CD8-positive, alpha-beta memory T cell (primary cell): ENCODE measurements around the gene THBD. TPM values are rescaled to one million over a fixed set of nuclear protein-coding genes. Genes with fewer than 3 reads are reported as not detected.

Experiments
- CTCF ChIA-PET: fragments of 350-600 bp; sonication (Branson Sonifier 250); formaldehyde crosslinking; loops from one replicate; lab custom pipeline; 2021; ENCODE audit warnings: antibody characterized with exemption; lab: Charles Lee
- POLR2A ChIA-PET: fragments of 350-600 bp; sonication (Branson Sonifier 250); formaldehyde crosslinking; loops from one replicate; lab custom pipeline; 2021; ENCODE audit warnings: antibody characterized with exemption; lab: Charles Lee
- DNase-seq, 5 donors: peaks; one replicate each; pipeline versions ENCODE4 v3.0.0 to v3.0.0-alpha.2; 2020 to 2022; ENCODE audit warnings: mixed read lengths in 1 of 5
- H3K27ac ChIP-seq: one replicate; pipeline ENCODE4 v1.7.0; 2013; ENCODE audit warnings: low read depth, mild to moderate bottlenecking, low read length, moderate library complexity
- H3K27me3 ChIP-seq: 2 replicates; pipeline ENCODE4 v1.7.0; 2013; ENCODE audit warnings: low read length, mild to moderate bottlenecking; ENCODE audit not compliant: insufficient read depth, poor library complexity, severe bottlenecking
- H3K36me3 ChIP-seq: 2 replicates; pipeline ENCODE4 v1.7.0; 2013; ENCODE audit warnings: mild to moderate bottlenecking, low read length, moderate library complexity; ENCODE audit not compliant: insufficient read depth
- H3K4me1 ChIP-seq: 2 replicates; pipeline ENCODE4 v1.7.0; 2013; ENCODE audit warnings: mild to moderate bottlenecking, low read length, moderate library complexity; ENCODE audit not compliant: insufficient read depth
- H3K4me3 ChIP-seq: 2 replicates; pipeline ENCODE4 v1.7.0; 2013; ENCODE audit warnings: mild to moderate bottlenecking, low read length
- H3K9me3 ChIP-seq: 2 replicates; pipeline ENCODE4 v1.7.0; 2013; ENCODE audit warnings: mild to moderate bottlenecking, low read length
- H3K27ac Mint-ChIP-seq, 8 donors: one replicate each; pipeline ENCODE4 v1.8.0; 2020 to 2021; ENCODE audit warnings: mixed read lengths in 8 of 8, mild to moderate bottlenecking in 6 of 8, inconsistent platforms in 3 of 8, moderate library complexity in 3 of 8
- H3K27me3 Mint-ChIP-seq, 2 donors: one replicate each; pipeline ENCODE4 v1.8.0; 2020 to 2021; ENCODE audit warnings: mixed read lengths in 2 of 2, mild to moderate bottlenecking in 1 of 2, moderate library complexity in 1 of 2
- H3K36me3 Mint-ChIP-seq, 3 donors: one replicate each; pipeline ENCODE4 v1.8.0; 2020 to 2021; ENCODE audit warnings: mixed read lengths in 3 of 3, inconsistent platforms in 1 of 3, mild to moderate bottlenecking in 1 of 3
- H3K4me1 Mint-ChIP-seq, 3 donors: one replicate each; pipeline ENCODE4 v1.8.0; 2020 to 2021; ENCODE audit warnings: mixed read lengths in 3 of 3, inconsistent platforms in 1 of 3, mild to moderate bottlenecking in 1 of 3
- H3K4me3 Mint-ChIP-seq, 7 donors: one replicate each; pipeline ENCODE4 v1.8.0; 2020 to 2021; ENCODE audit warnings: mixed read lengths in 7 of 7, mild to moderate bottlenecking in 6 of 7, moderate library complexity in 4 of 7, inconsistent platforms in 2 of 7
- H3K9me3 Mint-ChIP-seq, 5 donors: one replicate each; pipeline ENCODE4 v1.8.0; 2020 to 2022; ENCODE audit warnings: mixed read lengths in 5 of 5, mild to moderate bottlenecking in 3 of 5, moderate library complexity in 2 of 5, inconsistent platforms in 1 of 5
- polyA plus RNA-seq: library from polyadenylated mRNA; unstranded; fragments of 300-500 nt; fragmentation: Illumina TruSeq; gene quantifications from one replicate; pipeline ENCODE4 v1.2.3, GENCODE V29; 2021
- total RNA-seq, 2 experiments: library from RNA; stranded (reverse); gene quantifications; one replicate each; pipeline ENCODE4 v1.2.3, GENCODE V29; 2021

Gene THBD
- total and polyA plus RNA-seq, 3 experiments from 2014 or later = 0.13 to 0.31 TPM; not detected in 1

GRCh38 chr20:23062632-23063031 lies 13.2 kb upstream of the THBD start:
- no peak overlapping the region for H3K27ac Mint-ChIP-seq
- no peaks in the 10 kb centered on the region for H3K36me3 Mint-ChIP-seq
- no peaks in the 10 kb centered on the region for H3K4me1 Mint-ChIP-seq
- no peaks in the 10 kb centered on the region for H3K4me1 ChIP-seq
- H3K9me3 ChIP-seq = no peaks in the 10 kb centered on the region
- ChIA-PET POLR2A (no interaction called here), CTCF (no interaction called here)
- no peak for DNase-seq
- peaks cover 0 to 6% of the 10 kb centered on the region in 2 donors for H3K27me3 Mint-ChIP-seq
- H3K9me3 Mint-ChIP-seq = peaks cover 0 to 2% (median 0%) of the 10 kb centered on the region in 5 donors
- no peaks in the 10 kb centered on the region for H3K36me3 ChIP-seq
- no peaks in the 10 kb centered on the region for H3K27me3 ChIP-seq
- H3K4me3 ChIP-seq = no peak overlapping the region
- no peak overlapping the region for H3K4me3 Mint-ChIP-seq
- H3K27ac ChIP-seq = no peak overlapping the region

DNA sequence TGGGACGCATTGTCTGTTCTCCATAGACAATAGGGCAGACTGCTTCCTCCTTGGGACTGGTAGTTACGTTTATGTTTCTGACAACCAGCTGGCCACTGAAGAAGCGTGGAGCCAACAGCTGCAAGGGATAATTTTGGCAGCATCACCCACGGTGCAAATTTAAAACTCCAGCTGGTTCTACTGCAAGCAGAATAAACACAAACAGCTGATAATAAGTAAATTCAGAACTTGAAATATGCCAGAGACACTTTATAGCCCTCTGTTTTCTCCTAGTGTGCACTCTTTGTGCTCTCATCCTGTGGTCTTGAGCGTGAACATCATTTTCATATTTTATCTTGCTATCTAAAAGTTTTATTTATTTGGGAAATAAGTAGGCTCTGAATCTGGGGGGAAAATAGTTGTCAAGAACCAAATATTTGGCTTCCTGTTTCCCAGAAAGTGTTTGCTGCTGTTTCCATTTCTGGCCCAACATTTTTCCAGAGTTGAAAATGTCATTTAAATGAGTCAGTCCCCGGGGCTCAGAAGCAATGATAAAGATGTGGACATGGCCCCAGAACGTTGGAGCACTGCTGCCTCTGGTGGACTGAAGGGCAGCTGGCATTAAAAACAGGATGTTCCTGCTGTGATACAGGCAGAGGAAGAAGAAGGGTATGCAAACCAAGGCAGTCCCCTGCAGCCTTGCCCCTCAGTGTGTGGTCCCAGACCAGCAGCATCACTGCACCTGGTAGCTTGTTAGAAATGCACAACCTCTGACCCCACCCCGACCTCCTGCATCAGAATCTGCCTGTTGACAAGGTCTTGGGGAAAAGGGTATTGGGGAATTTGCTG lies 12.5 kb upstream of the THBD start:
- H3K9me3 Mint-ChIP-seq = peaks cover 0 to 5% (median 0%) of the 10 kb centered on the region in 5 donors
- no peaks in the 10 kb centered on the region for H3K27me3 ChIP-seq
- CTCF ChIA-PET = no interaction called here
- H3K27ac Mint-ChIP-seq = no peak overlapping the region
- no peak overlapping the region for H3K4me3 Mint-ChIP-seq
- no peak overlapping the region for H3K27ac ChIP-seq
- no peaks in the 10 kb centered on the region for H3K36me3 ChIP-seq
- H3K4me1 Mint-ChIP-seq = no peaks in the 10 kb centered on the region
- H3K9me3 ChIP-seq = no peaks in the 10 kb centered on the region
- DNase-seq = no peak
- H3K4me1 ChIP-seq = no peaks in the 10 kb centered on the region
- H3K36me3 Mint-ChIP-seq = no peaks in the 10 kb centered on the region
- no peak overlapping the region for H3K4me3 ChIP-seq
- peaks cover 0 to 4% of the 10 kb centered on the region in 2 donors for H3K27me3 Mint-ChIP-seq
- POLR2A ChIA-PET = no interaction called here

DNA sequence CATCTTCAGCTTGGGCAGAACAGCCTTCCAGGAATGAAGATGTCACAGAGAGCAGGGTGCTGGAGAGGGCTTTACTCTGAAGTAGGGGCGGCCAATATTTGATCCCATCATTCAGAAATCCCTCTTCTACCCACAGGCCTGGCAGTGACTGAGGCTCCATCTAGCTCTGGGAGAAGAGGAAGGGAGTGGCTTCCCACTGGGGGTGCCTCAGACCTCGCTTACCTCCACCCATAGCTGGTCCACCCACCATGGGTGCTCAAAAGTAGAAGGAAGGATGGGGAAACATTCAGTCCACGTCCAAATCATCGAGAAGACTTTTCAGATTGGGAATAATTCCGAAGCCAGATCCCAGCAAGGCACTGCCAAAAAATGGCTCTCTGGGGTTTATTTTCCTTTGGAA lies 11.8 kb upstream of the THBD start:
- Mint-ChIP-seq H3K4me3 (no peak overlapping the region), H3K27ac (no peak overlapping the region), H3K4me1 (no peaks in the 10 kb centered on the region), H3K36me3 (no peaks in the 10 kb centered on the region), H3K27me3 (no peaks in the 10 kb centered on the region), H3K9me3 (peaks cover 0 to 5% (median 0%) of the 10 kb centered on the region in 5 donors)
- no peaks in the 10 kb centered on the region for H3K9me3 ChIP-seq
- H3K36me3 ChIP-seq = no peaks in the 10 kb centered on the region
- H3K27me3 ChIP-seq = no peaks in the 10 kb centered on the region
- no peak overlapping the region for H3K27ac ChIP-seq
- POLR2A ChIA-PET = no interaction called here
- DNase-seq = no peak
- H3K4me1 ChIP-seq = no peaks in the 10 kb centered on the region
- no peak overlapping the region for H3K4me3 ChIP-seq
- CTCF ChIA-PET = no interaction called here

DNA sequence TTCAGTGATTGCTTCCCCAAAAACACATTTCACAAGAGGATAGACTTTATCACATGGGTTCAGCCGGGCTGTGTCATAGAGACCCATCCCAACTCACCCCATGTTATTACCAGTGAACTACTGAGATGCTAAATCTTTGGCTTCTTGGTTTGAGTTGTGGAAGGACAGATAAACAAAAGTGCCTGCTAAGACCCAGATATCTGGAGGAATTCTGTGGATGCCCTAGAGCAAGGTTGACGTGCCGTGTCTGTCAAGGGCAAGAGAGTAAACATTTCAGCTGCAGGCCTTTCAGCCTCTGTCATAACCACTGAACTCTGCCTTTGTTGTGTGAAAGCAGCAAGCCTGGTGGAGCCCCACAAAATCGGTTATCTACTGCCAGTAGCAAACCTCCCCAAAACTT lies 11.2 kb upstream of the THBD start:
- no peaks in the 10 kb centered on the region for H3K4me1 Mint-ChIP-seq
- DNase-seq = no peak
- Histone ChIP-seq H3K36me3 (no peaks in the 10 kb centered on the region), H3K9me3 (no peaks in the 10 kb centered on the region), H3K27ac (no peak overlapping the region), H3K27me3 (no peaks in the 10 kb centered on the region), H3K4me3 (no peak overlapping the region), H3K4me1 (no peaks in the 10 kb centered on the region)
- H3K9me3 Mint-ChIP-seq = peaks cover 0 to 7% (median 0%) of the 10 kb centered on the region in 5 donors
- H3K4me3 Mint-ChIP-seq = no peak overlapping the region
- no peaks in the 10 kb centered on the region for H3K36me3 Mint-ChIP-seq
- ChIA-PET CTCF (no interaction called here), POLR2A (no interaction called here)
- no peaks in the 10 kb centered on the region for H3K27me3 Mint-ChIP-seq
- no peak overlapping the region for H3K27ac Mint-ChIP-seq

GRCh38 chr20:23059846-23060245 lies 10.4 kb upstream of the THBD start:
- no peak overlapping the region for H3K4me3 Mint-ChIP-seq
- Histone ChIP-seq H3K4me1 (no peaks in the 10 kb centered on the region), H3K4me3 (no peak overlapping the region), H3K27ac (no peak overlapping the region), H3K9me3 (no peaks in the 10 kb centered on the region), H3K27me3 (no peaks in the 10 kb centered on the region), H3K36me3 (no peaks in the 10 kb centered on the region)
- peaks cover 0 to 1% of the 10 kb centered on the region in 2 donors for H3K27me3 Mint-ChIP-seq
- H3K27ac Mint-ChIP-seq = no peak overlapping the region
- POLR2A ChIA-PET = no interaction called here
- no peak for DNase-seq
- CTCF ChIA-PET = no interaction called here
- peaks cover 0 to 7% (median 0%) of the 10 kb centered on the region in 5 donors for H3K9me3 Mint-ChIP-seq
- H3K4me1 Mint-ChIP-seq = no peaks in the 10 kb centered on the region
- no peaks in the 10 kb centered on the region for H3K36me3 Mint-ChIP-seq

DNA sequence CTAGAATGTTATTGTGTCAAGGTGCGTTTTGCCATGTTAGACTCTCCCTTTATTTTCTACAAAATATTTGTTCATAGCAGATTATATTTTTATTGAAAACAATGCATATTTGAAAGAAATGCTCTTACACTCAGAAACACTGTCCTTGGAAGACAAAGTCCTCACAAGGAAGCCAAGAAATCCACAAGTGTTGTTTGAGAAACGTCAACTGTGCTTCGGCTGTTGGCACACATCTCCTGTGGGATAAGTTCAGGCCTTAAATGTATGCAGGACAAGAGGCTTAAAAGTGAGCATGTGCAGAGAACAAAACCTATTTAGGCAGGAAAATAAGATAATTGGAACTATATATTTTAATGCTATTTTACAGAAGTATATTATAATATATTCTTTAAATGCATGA lies 9.5 kb upstream of the THBD start:
- POLR2A ChIA-PET = no interaction called here

GRCh38 chr20:23058240-23058639 lies 8.8 kb upstream of the THBD start:
- no peaks in the 10 kb centered on the region for H3K9me3 ChIP-seq
- DNase-seq = no peak
- H3K27me3 ChIP-seq = no peaks in the 10 kb centered on the region
- Mint-ChIP-seq H3K9me3 (peaks cover 0 to 7% (median 0%) of the 10 kb centered on the region in 5 donors), H3K36me3 (no peaks in the 10 kb centered on the region), H3K4me3 (no peak overlapping the region), H3K4me1 (no peaks in the 10 kb centered on the region), H3K27me3 (peaks cover 1 to 6% of the 10 kb centered on the region in 2 donors), H3K27ac (no peak overlapping the region)
- H3K4me1 ChIP-seq = no peaks in the 10 kb centered on the region
- CTCF ChIA-PET = no interaction called here
- POLR2A ChIA-PET = no interaction called here
- H3K27ac ChIP-seq = no peak overlapping the region
- H3K4me3 ChIP-seq = no peak overlapping the region
- no peaks in the 10 kb centered on the region for H3K36me3 ChIP-seq

More for the DNA sequence above, 9.5 kb upstream of the THBD start:
- no peaks in the 10 kb centered on the region for H3K36me3 Mint-ChIP-seq
- H3K9me3 Mint-ChIP-seq = peaks cover 0 to 7% (median 0%) of the 10 kb centered on the region in 5 donors
- Histone ChIP-seq H3K27ac (no peak overlapping the region), H3K4me1 (no peaks in the 10 kb centered on the region), H3K4me3 (no peak overlapping the region), H3K36me3 (no peaks in the 10 kb centered on the region), H3K27me3 (no peaks in the 10 kb centered on the region), H3K9me3 (no peaks in the 10 kb centered on the region)
- H3K27me3 Mint-ChIP-seq = peaks cover under 1 to 1% of the 10 kb centered on the region in 2 donors
- no peak for DNase-seq
- CTCF ChIA-PET = no interaction called here
- no peaks in the 10 kb centered on the region for H3K4me1 Mint-ChIP-seq
- no peak overlapping the region for H3K4me3 Mint-ChIP-seq
- H3K27ac Mint-ChIP-seq = no peak overlapping the region

DNA sequence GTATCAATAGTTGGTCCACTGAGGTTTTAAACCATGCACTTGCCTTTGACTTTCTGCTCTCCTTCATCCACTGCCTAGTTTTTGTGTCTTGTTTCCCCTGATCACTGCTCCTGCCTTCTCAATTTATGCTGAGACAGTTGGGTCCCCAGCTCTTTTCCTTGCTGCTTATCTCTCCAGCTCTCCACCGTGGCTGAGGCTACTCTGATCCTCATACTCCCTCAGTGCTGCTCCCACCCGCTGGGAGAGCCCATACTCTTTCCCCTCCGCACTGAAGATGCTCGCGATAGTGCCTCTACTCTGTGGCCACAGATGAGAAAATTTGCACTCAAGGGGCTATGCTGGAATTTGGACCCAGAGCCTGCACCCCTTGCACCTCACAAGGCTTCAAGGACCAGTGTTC lies 3.4 kb upstream of the THBD start:
- peaks cover 11 to 31% of the 10 kb centered on the region in 2 donors for H3K27me3 Mint-ChIP-seq
- CTCF ChIA-PET = no interaction called here
- H3K27ac Mint-ChIP-seq = no peak overlapping the region

More for the DNA sequence above, 3.4 kb upstream of the THBD start:
- DNase-seq = no peak
- Mint-ChIP-seq H3K9me3 (peaks cover 0 to 7% (median 0%) of the 10 kb centered on the region in 5 donors), H3K36me3 (no peaks in the 10 kb centered on the region), H3K4me3 (no peak overlapping the region), H3K4me1 (no peaks in the 10 kb centered on the region)
- Histone ChIP-seq H3K27me3 (no peaks in the 10 kb centered on the region), H3K27ac (no peak overlapping the region), H3K4me1 (no peaks in the 10 kb centered on the region), H3K9me3 (no peaks in the 10 kb centered on the region), H3K4me3 (no peak overlapping the region), H3K36me3 (no peaks in the 10 kb centered on the region)
- POLR2A ChIA-PET = no interaction called here
